H1 (cell line): ENCODE data around the gene REM2. TPM values are rescaled to one million over a fixed set of nuclear protein-coding genes. Genes with fewer than 3 reads are reported as not detected.

Experiments
- SIN3A ChIP-seq, 2 experiments: IDR thresholded peaks in 1 of 2; conservative IDR thresholded peaks in 1 of 2; 2 replicates each; pipeline ENCODE4 v1.6.1; 2011 to 2012; ENCODE audit warnings: low read length in 2 of 2, improper control_type of control experiment in 1 of 2, low read depth in 1 of 2, mild to moderate bottlenecking in 1 of 2
- polyA plus RNA-seq, 7 experiments: library from polyadenylated mRNA; depleted of rRNA in 3 of 7; stranded (reverse) in 5 of 7; unstranded in 2 of 7; fragments of >200 nt in 5 of 7; fragments of 200-250 nt in 2 of 7; gene quantifications; 1 replicate in 5 of 7; 2 replicates in 1 of 7; 4 replicates in 1 of 7; pipeline versions ENCODE4 v1.2.1 to v1.2.3, GENCODE V29; 2011 to 2013; ENCODE audit warnings: missing spikeins in 2 of 7, mixed read lengths in 2 of 7
- total RNA-seq: library from RNA; stranded (reverse); fragmentation: NEBNext Ultra II Directional; extraction: Animal tissue kit (Norgen Biotek cat#: 25700); gene quantifications from 2 replicates; pipeline ENCODE4 v1.2.1, GENCODE V29; 2021

Gene REM2
- total and polyA plus RNA-seq, 2 of the 8 experiments (the other 6 are each of a cell fraction or from before 2014, with no cell fraction given): 1.00 to 1.1 TPM

DNA sequence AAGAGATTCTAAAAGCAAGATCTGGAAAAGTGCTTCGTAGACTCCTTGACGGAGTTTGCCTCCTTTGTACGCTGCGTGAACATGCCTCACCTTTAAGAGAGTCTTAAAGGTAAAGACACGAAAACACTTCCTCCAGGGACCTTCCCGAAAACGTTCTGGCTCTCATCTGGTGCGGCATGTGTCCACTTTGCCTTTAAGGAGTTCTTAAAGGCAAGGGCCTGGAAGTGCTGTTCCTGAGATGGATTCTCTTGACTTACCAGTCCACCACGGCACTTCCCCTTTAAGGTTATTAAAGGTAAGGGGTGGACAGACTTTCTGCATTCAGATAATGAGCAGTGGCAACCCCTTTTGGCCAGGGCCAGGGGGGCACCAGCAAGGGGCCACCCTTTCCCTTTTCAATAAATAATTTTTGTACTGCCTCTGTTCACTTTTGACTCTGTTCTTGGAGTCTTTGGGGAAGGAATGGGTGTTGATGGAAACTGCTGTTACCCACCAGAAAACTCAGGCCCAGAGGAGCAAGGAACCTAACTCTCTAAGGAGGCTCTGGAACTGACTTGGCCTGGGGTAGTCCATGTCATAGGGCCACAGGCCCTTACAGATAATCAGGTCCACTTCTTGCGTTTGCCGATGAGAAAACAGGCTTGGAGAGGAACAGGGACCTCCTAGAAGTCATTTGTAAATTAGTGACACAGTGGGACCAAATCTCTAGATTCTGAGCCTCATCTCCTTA lies 4.4 kb downstream of the REM2 start (continued):
- TF ChIP-seq SIN3A (conservative IDR thresholded peaks at IDR 0.05 in 1 of 2, IDR thresholded peaks at IDR 0.05 in 1 of 2; ENCODE audit: low read depth in 1 of 2, low read length in 2 of 2): peak in 1 of 2 experiments; percentile 53; a peak in 1 of 4 replicates
